ENCODE data around the gene SEMA5A.

SEMA5A gene

GRCh38 chr5:9058666-9059065, 487.2 kb downstream of the SEMA5A start:
- no peaks in the 10 kb centered on the region for H3K4me1 ChIP-seq (ENCODE audit: insufficient read depth, insufficient read length)
- no peaks in the 10 kb centered on the region for H3K27me3 ChIP-seq (ENCODE audit: insufficient read depth, insufficient read length)
- no peak for TF ChIP-seq ZNF274 (IDR thresholded peaks at IDR 0.05; ENCODE audit: low read depth, low read length)
- no peak for TF ChIP-seq SUZ12 (IDR thresholded peaks at IDR 0.05; ENCODE audit: extremely low read depth, insufficient read depth, insufficient read length)
- TF ChIP-seq YY1 (IDR thresholded peaks at IDR 0.05; ENCODE audit: insufficient read depth, insufficient read length) = no peak
- no peak overlapping the region for H3K4me3 ChIP-seq (ENCODE audit: insufficient read length, low read depth)
- no peak for DNase-seq (ENCODE audit: low read depth, low spot score)
- H3K36me3 ChIP-seq (ENCODE audit: insufficient read depth, insufficient read length, low read length) = no peaks in the 10 kb centered on the region
- H3K9me3 ChIP-seq (ENCODE audit: insufficient read depth, low read length) = no peaks in the 10 kb centered on the region
- no peak overlapping the region for H3K9ac ChIP-seq (ENCODE audit: insufficient read length, low read depth)

GRCh38 chr5:9058161-9058560, 487.7 kb downstream of the SEMA5A start:
- H3K9ac ChIP-seq (ENCODE audit: insufficient read length, low read depth) = no peak overlapping the region
- H3K9me3 ChIP-seq (ENCODE audit: insufficient read depth, low read length) = no peaks in the 10 kb centered on the region
- no peak overlapping the region for H3K4me3 ChIP-seq (ENCODE audit: insufficient read length, low read depth)
- no peak for DNase-seq (ENCODE audit: low read depth, low spot score)
- TF ChIP-seq SUZ12 (IDR thresholded peaks at IDR 0.05; ENCODE audit: extremely low read depth, insufficient read depth, insufficient read length) = no peak
- no peak for TF ChIP-seq ZNF274 (IDR thresholded peaks at IDR 0.05; ENCODE audit: low read depth, low read length)
- TF ChIP-seq YY1 (IDR thresholded peaks at IDR 0.05; ENCODE audit: insufficient read depth, insufficient read length) = no peak
- H3K36me3 ChIP-seq (ENCODE audit: insufficient read depth, insufficient read length, low read length) = no peaks in the 10 kb centered on the region
- no peaks in the 10 kb centered on the region for H3K4me1 ChIP-seq (ENCODE audit: insufficient read depth, insufficient read length)
- H3K27me3 ChIP-seq (ENCODE audit: insufficient read depth, insufficient read length) = no peaks in the 10 kb centered on the region

GRCh38 chr5:9057406-9058000, 488.4 kb downstream of the SEMA5A start:
- H3K27me3 ChIP-seq (ENCODE audit: insufficient read depth, insufficient read length) = no peaks in the 10 kb centered on the region
- no peak overlapping the region for H3K4me3 ChIP-seq (ENCODE audit: insufficient read length, low read depth)
- no peaks in the 10 kb centered on the region for H3K4me1 ChIP-seq (ENCODE audit: insufficient read depth, insufficient read length)
- H3K9ac ChIP-seq (ENCODE audit: insufficient read length, low read depth) = no peak overlapping the region
- H3K36me3 ChIP-seq (ENCODE audit: insufficient read depth, insufficient read length, low read length) = no peaks in the 10 kb centered on the region
- TF ChIP-seq YY1 (IDR thresholded peaks at IDR 0.05; ENCODE audit: insufficient read depth, insufficient read length) (no peak), ZNF274 (IDR thresholded peaks at IDR 0.05; ENCODE audit: low read depth, low read length) (no peak)
- no peaks in the 10 kb centered on the region for H3K9me3 ChIP-seq (ENCODE audit: insufficient read depth, low read length)
- DNase-seq (ENCODE audit: low read depth, low spot score) = no peak

- Histone ChIP-seq H3K4me1 (ENCODE audit: insufficient read depth, insufficient read length) (no peaks in the 10 kb centered on the region), H3K36me3 (ENCODE audit: insufficient read depth, insufficient read length, low read length) (no peaks in the 10 kb centered on the region), H3K27me3 (ENCODE audit: insufficient read depth, insufficient read length) (no peaks in the 10 kb centered on the region), H3K4me3 (ENCODE audit: insufficient read length, low read depth) (no peak overlapping the region), H3K9ac (ENCODE audit: insufficient read length, low read depth) (no peak overlapping the region), H3K9me3 (ENCODE audit: insufficient read depth, low read length) (no peaks in the 10 kb centered on the region)
- DNase-seq (ENCODE audit: low read depth, low spot score) = no peak
- no peak for TF ChIP-seq ZNF274 (IDR thresholded peaks at IDR 0.05; ENCODE audit: low read depth, low read length)
- TF ChIP-seq YY1 (IDR thresholded peaks at IDR 0.05; ENCODE audit: insufficient read depth, insufficient read length) = no peak
Measured at GRCh38 chr5:9056046-9056445, 489.8 kb downstream of the SEMA5A start.

- no peak for DNase-seq (ENCODE audit: low read depth, low spot score)
- H3K4me3 ChIP-seq (ENCODE audit: insufficient read length, low read depth) = no peak overlapping the region
Measured at GRCh38 chr5:9054821-9055589, 490.9 kb downstream of the SEMA5A start.

GRCh38 chr5:9054322-9054721, 491.6 kb downstream of the SEMA5A start:
- no peaks in the 10 kb centered on the region for H3K4me1 ChIP-seq (ENCODE audit: insufficient read depth, insufficient read length)
- H3K9me3 ChIP-seq (ENCODE audit: insufficient read depth, low read length) = no peaks in the 10 kb centered on the region
- TF ChIP-seq ZNF274 (IDR thresholded peaks at IDR 0.05; ENCODE audit: low read depth, low read length) (no peak), SUZ12 (IDR thresholded peaks at IDR 0.05; ENCODE audit: extremely low read depth, insufficient read depth, insufficient read length) (no peak), YY1 (IDR thresholded peaks at IDR 0.05; ENCODE audit: insufficient read depth, insufficient read length) (no peak)
- no peaks in the 10 kb centered on the region for H3K27me3 ChIP-seq (ENCODE audit: insufficient read depth, insufficient read length)
- no peak overlapping the region for H3K9ac ChIP-seq (ENCODE audit: insufficient read length, low read depth)
- DNase-seq (ENCODE audit: low read depth, low spot score) = no peak
- H3K4me3 ChIP-seq (ENCODE audit: insufficient read length, low read depth) = no peak overlapping the region
- H3K36me3 ChIP-seq (ENCODE audit: insufficient read depth, insufficient read length, low read length) = no peaks in the 10 kb centered on the region

More at GRCh38 chr5:9054821-9055589, 490.9 kb downstream of the SEMA5A start:
- H3K4me1 ChIP-seq (ENCODE audit: insufficient read depth, insufficient read length) = no peaks in the 10 kb centered on the region
- TF ChIP-seq YY1 (IDR thresholded peaks at IDR 0.05; ENCODE audit: insufficient read depth, insufficient read length) (no peak), SUZ12 (IDR thresholded peaks at IDR 0.05; ENCODE audit: extremely low read depth, insufficient read depth, insufficient read length) (no peak), ZNF274 (IDR thresholded peaks at IDR 0.05; ENCODE audit: low read depth, low read length) (no peak)
- H3K27me3 ChIP-seq (ENCODE audit: insufficient read depth, insufficient read length) = no peaks in the 10 kb centered on the region
- H3K9me3 ChIP-seq (ENCODE audit: insufficient read depth, low read length) = no peaks in the 10 kb centered on the region
- no peaks in the 10 kb centered on the region for H3K36me3 ChIP-seq (ENCODE audit: insufficient read depth, insufficient read length, low read length)
- H3K9ac ChIP-seq (ENCODE audit: insufficient read length, low read depth) = no peak overlapping the region

GRCh38 chr5:9052421-9052820, 493.5 kb downstream of the SEMA5A start:
- no peak overlapping the region for H3K4me3 ChIP-seq (ENCODE audit: insufficient read length, low read depth)
- H3K27me3 ChIP-seq (ENCODE audit: insufficient read depth, insufficient read length) = no peaks in the 10 kb centered on the region
- no peak for TF ChIP-seq YY1 (IDR thresholded peaks at IDR 0.05; ENCODE audit: insufficient read depth, insufficient read length)
- TF ChIP-seq SUZ12 (IDR thresholded peaks at IDR 0.05; ENCODE audit: extremely low read depth, insufficient read depth, insufficient read length) = no peak
- TF ChIP-seq ZNF274 (IDR thresholded peaks at IDR 0.05; ENCODE audit: low read depth, low read length) = no peak
- no peak overlapping the region for H3K9ac ChIP-seq (ENCODE audit: insufficient read length, low read depth)
- no peaks in the 10 kb centered on the region for H3K4me1 ChIP-seq (ENCODE audit: insufficient read depth, insufficient read length)
- H3K36me3 ChIP-seq (ENCODE audit: insufficient read depth, insufficient read length, low read length) = no peaks in the 10 kb centered on the region
- DNase-seq (ENCODE audit: low read depth, low spot score) = no peak
- H3K9me3 ChIP-seq (ENCODE audit: insufficient read depth, low read length) = no peaks in the 10 kb centered on the region

Measured in NT2/D1 (cell line).